GM18505 (cell line): ENCODE results near the gene PRR20G.

Experiments
- ATAC-seq: cut with Tn5 transposase; IDR thresholded peaks from one replicate; pipeline ENCODE4 v1.9.1; 2021; ENCODE audit not compliant: unreplicated experiment
- POLR2A ChIP-seq: IDR thresholded peaks from 4 replicates; pipeline ENCODE4 v1.6.1; 2011; ENCODE audit warnings: borderline replicate concordance; ENCODE audit not compliant: insufficient read depth, insufficient read length; ENCODE audit errors: extremely low read depth

The PRR20G gene

GRCh38 chr3:127289706-127290575 lies 2.1 kb upstream of the PRR20G start:
- no peak for ATAC-seq
- no peak for TF ChIP-seq POLR2A

- TF ChIP-seq POLR2A, result no peak
- ATAC-seq, result no peak
These were observed 1.3 kb upstream of the PRR20G start for GRCh38 chr3:127288921-127289705.

GRCh38 chr3:127288343-127288742 lies 497 bp upstream of the PRR20G start:
- no peak for TF ChIP-seq POLR2A
- no peak for ATAC-seq

- no peak for TF ChIP-seq POLR2A
- ATAC-seq, result no peak
These were observed 1.2 kb downstream of the PRR20G start for GRCh38 chr3:127286571-127287140.

- ATAC-seq, result no peak
- TF ChIP-seq POLR2A, result no peak
These were observed 3.6 kb downstream of the PRR20G start for GRCh38 chr3:127284258-127284657.

- no peak for TF ChIP-seq POLR2A
These were observed 10.3 kb downstream of the PRR20G start for GRCh38 chr3:127277561-127277960.

GRCh38 chr3:127276995-127277394 lies 10.9 kb downstream of the PRR20G start:
- no peak for ATAC-seq
- TF ChIP-seq POLR2A, result no peak

More at GRCh38 chr3:127277561-127277960, 10.3 kb downstream of the PRR20G start:
- no peak for ATAC-seq

GRCh38 chr3:127276396-127276795 lies 11.4 kb downstream of the PRR20G start:
- TF ChIP-seq POLR2A, result no peak
- no peak for ATAC-seq

- ATAC-seq, result no peak
- TF ChIP-seq POLR2A, result no peak
These were observed 12.5 kb downstream of the PRR20G start for GRCh38 chr3:127275287-127275781.

GRCh38 chr3:127274200-127274760 lies 13.6 kb downstream of the PRR20G start:
- ATAC-seq, result no peak
- TF ChIP-seq POLR2A, result no peak

- no peak for TF ChIP-seq POLR2A
- no peak for ATAC-seq
These were observed 14.6 kb downstream of the PRR20G start for GRCh38 chr3:127273206-127273605.

GRCh38 chr3:127266186-127266585 lies 21.7 kb downstream of the PRR20G start:
- no peak for TF ChIP-seq POLR2A
- ATAC-seq, result no peak

GRCh38 chr3:127265581-127265981 lies 22.3 kb downstream of the PRR20G start:
- no peak for TF ChIP-seq POLR2A
- no peak for ATAC-seq

- no peak for ATAC-seq
These were observed 22.9 kb downstream of the PRR20G start for GRCh38 chr3:127264794-127265514.

More at GRCh38 chr3:127264794-127265514, 22.9 kb downstream of the PRR20G start:
- no peak for TF ChIP-seq POLR2A
